ENCODE results near the gene FAM161A.

DNA sequence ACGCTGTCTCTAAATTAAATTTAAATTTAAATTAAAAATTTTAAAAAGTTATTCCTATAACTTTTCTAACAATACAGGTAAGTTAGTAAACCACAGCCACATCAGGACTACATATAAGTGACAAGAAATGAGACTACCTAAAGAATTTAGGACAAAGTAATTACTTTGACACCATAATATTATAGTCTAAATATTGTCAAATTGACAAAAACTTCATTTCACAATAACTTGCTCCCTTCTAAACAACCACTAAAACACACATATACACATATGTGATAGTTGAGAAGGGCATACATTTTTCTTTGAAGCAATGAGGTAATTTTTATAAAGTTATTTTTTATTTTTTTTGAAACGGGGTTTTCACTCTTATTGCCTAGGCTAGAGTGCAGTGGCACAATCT lies 31.6 kb downstream of the FAM161A start:
- TF ChIP-seq, protein P1, sequence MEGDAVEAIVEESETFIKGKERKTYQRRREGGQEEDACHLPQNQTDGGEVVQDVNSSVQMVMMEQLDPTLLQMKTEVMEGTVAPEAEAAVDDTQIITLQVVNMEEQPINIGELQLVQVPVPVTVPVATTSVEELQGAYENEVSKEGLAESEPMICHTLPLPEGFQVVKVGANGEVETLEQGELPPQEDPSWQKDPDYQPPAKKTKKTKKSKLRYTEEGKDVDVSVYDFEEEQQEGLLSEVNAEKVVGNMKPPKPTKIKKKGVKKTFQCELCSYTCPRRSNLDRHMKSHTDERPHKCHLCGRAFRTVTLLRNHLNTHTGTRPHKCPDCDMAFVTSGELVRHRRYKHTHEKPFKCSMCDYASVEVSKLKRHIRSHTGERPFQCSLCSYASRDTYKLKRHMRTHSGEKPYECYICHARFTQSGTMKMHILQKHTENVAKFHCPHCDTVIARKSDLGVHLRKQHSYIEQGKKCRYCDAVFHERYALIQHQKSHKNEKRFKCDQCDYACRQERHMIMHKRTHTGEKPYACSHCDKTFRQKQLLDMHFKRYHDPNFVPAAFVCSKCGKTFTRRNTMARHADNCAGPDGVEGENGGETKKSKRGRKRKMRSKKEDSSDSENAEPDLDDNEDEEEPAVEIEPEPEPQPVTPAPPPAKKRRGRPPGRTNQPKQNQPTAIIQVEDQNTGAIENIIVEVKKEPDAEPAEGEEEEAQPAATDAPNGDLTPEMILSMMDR (conservative IDR thresholded peaks at IDR 0.05): no peak
- no peak for TF ChIP-seq EZH2 (IDR thresholded peaks at IDR 0.05; ENCODE audit: low read depth)

Data from PC-9 (cell line).